Keratinocyte (primary cell): ENCODE measurements around the gene TCIRG1. TPM values are rescaled to one million over a fixed set of nuclear protein-coding genes. Genes with fewer than 3 reads are reported as not detected.

Source experiments
- DNase-seq: peaks from one replicate; pipeline ENCODE4 v3.0.0-alpha.2; 2011; ENCODE audit warnings: low read depth, missing footprints, low spot score
- FAIRE-seq: peaks from 2 replicates; lab custom pipeline; 2011; peaks lifted over from hg19 to GRCh38; lab: Jason Lieb, UNC
- H2AFZ ChIP-seq: 2 replicates; pipeline ENCODE4 v1.6.0; 2012; ENCODE audit warnings: low read length, control low read depth, inconsistent platforms; ENCODE audit not compliant: control insufficient read depth
- H3K27ac ChIP-seq: 2 replicates; pipeline ENCODE4 v1.5.1; 2011; ENCODE audit warnings: low read length; ENCODE audit not compliant: control insufficient read depth, insufficient read depth
- H3K27me3 ChIP-seq: 3 replicates; pipeline ENCODE4 v1.6.0; 2011; ENCODE audit warnings: low read length; ENCODE audit not compliant: control insufficient read depth, insufficient read depth; ENCODE audit errors: extremely low read depth
- H3K36me3 ChIP-seq, 2 experiments: 2 replicates in 1 of 2; 3 replicates in 1 of 2; pipeline ENCODE4 v1.5.1; 2011; ENCODE audit warnings: low read length in 2 of 2, mild to moderate bottlenecking in 1 of 2; ENCODE audit not compliant: control insufficient read depth in 2 of 2, insufficient read depth in 2 of 2; ENCODE audit errors: extremely low read depth in 1 of 2
- H3K4me1 ChIP-seq: 3 replicates; pipeline ENCODE4 v1.5.1; 2011; ENCODE audit warnings: low read length; ENCODE audit not compliant: control insufficient read depth, insufficient read depth; ENCODE audit errors: extremely low read depth
- H3K4me2 ChIP-seq: 3 replicates; pipeline ENCODE4 v1.6.0; 2011; ENCODE audit warnings: low read depth, low read length; ENCODE audit not compliant: control insufficient read depth, insufficient read depth; ENCODE audit errors: extremely low read depth
- H3K4me3 ChIP-seq, 3 experiments: fragments of 200-600 bp in 1 of 3; sonication (generic) in 1 of 3; 2 replicates in 2 of 3; 3 replicates in 1 of 3; pipeline ENCODE4 v1.5.1; 2011 to 2016; ENCODE audit warnings: low read length in 3 of 3, mild to moderate bottlenecking in 3 of 3, control low read depth in 2 of 3, inconsistent platforms in 1 of 3, low read depth in 1 of 3, mixed read lengths in 1 of 3, mixed run types in 1 of 3, moderate library complexity in 1 of 3; ENCODE audit not compliant: control insufficient read depth in 2 of 3, insufficient read depth in 2 of 3; ENCODE audit errors: extremely low read depth in 1 of 3
- H3K79me2 ChIP-seq: 2 replicates; pipeline ENCODE4 v1.6.0; 2012; ENCODE audit warnings: low read length; ENCODE audit not compliant: control insufficient read depth, insufficient read depth
- H3K9ac ChIP-seq: 3 replicates; pipeline ENCODE4 v1.6.0; 2011; ENCODE audit warnings: low read length; ENCODE audit not compliant: control insufficient read depth, insufficient read depth; ENCODE audit errors: extremely low read depth
- H3K9me1 ChIP-seq: 3 replicates; pipeline ENCODE4 v1.6.0; 2011; ENCODE audit warnings: low read length; ENCODE audit not compliant: control insufficient read depth, insufficient read depth; ENCODE audit errors: extremely low read depth
- H3K9me3 ChIP-seq: 2 replicates; pipeline ENCODE4 v1.5.1; 2012; ENCODE audit warnings: low read depth, low read length; ENCODE audit not compliant: control insufficient read depth
- H4K20me1 ChIP-seq: 3 replicates; pipeline ENCODE4 v1.6.0; 2011; ENCODE audit warnings: low read length; ENCODE audit not compliant: control insufficient read depth, insufficient read depth; ENCODE audit errors: extremely low read depth
- CTCF ChIP-seq, 3 experiments: IDR thresholded peaks in 1 of 3; conservative IDR thresholded peaks in 1 of 3; optimal IDR thresholded peaks in 1 of 3; 2 replicates in 2 of 3; 3 replicates in 1 of 3; pipeline versions ENCODE3 to v1.5.1; 2011; ENCODE audit warnings: low read length in 3 of 3, mild to moderate bottlenecking in 3 of 3, moderate library complexity in 2 of 3, control low read depth in 1 of 3, inconsistent platforms in 1 of 3; ENCODE audit not compliant: insufficient read depth in 2 of 3; ENCODE audit errors: extremely low read depth in 1 of 3
- EZH2 ChIP-seq: IDR thresholded peaks from one replicate; pipeline ENCODE4 v1.6.1; 2012; ENCODE audit warnings: inconsistent platforms, mild to moderate bottlenecking, low read length, moderate library complexity
- dilution Hi-C: fragments of 300-500 bp; cut with MboI; formaldehyde crosslinking; loops from one replicate; pipeline ENCODE4 v1.7.0; 2020; ENCODE audit warnings: low sequenced_read_pairs; ENCODE audit not compliant: extremely low pct_ligation_motif_present
- polyA plus RNA-seq, 5 experiments: library from polyadenylated mRNA; depleted of rRNA in 3 of 5; stranded (reverse) in 3 of 5; stranded (forward) in 1 of 5; unstranded in 1 of 5; fragments of >200 nt; gene quantifications; 1 replicate in 1 of 5; 2 replicates in 3 of 5; 3 replicates in 1 of 5; pipeline versions ENCODE4 v1.2.1 to v1.2.3, GENCODE V29; 2011 to 2012; ENCODE audit warnings: missing spikeins in 2 of 5, low read depth in 1 of 5, low replicate concordance in 1 of 5

Gene TCIRG1
- polyA plus RNA-seq, 1 donor (not counting 4 experiments of a cell fraction or from before 2014, with no cell fraction given) = 12.7 TPM

GRCh38 chr11:68083517-68083916 is 44.7 kb downstream of the TCIRG1 start:
- Histone ChIP-seq H3K4me2 (no peak overlapping the region), H3K27ac (no peak overlapping the region), H3K4me1 (no peaks in the 10 kb centered on the region), H3K4me3 (no peak overlapping the region), H3K9me3 (no peaks in the 10 kb centered on the region), H3K79me2 (no peaks in the 10 kb centered on the region), H3K36me3 (no peaks in the 10 kb centered on the region), H3K9ac (no peak overlapping the region), H3K27me3 (no peaks in the 10 kb centered on the region), H2AFZ (no peak overlapping the region), H4K20me1 (no peaks in the 10 kb centered on the region), H3K9me1 (no peaks in the 10 kb centered on the region)
- DNase-seq = no peak
- TF ChIP-seq EZH2 = no peak
- TF ChIP-seq CTCF (optimal IDR thresholded peaks at IDR 0.05 in 1 of 3, IDR thresholded peaks at IDR 0.05 in 1 of 3, conservative IDR thresholded peaks at IDR 0.05 in 1 of 3; ENCODE audit: extremely low read depth in 1 of 3, insufficient read depth in 2 of 3, low read length in 3 of 3) = no peak
- dilution Hi-C loops = no loop called here
- FAIRE-seq = no peak

- TF ChIP-seq CTCF (optimal IDR thresholded peaks at IDR 0.05 in 1 of 3, IDR thresholded peaks at IDR 0.05 in 1 of 3, conservative IDR thresholded peaks at IDR 0.05 in 1 of 3; ENCODE audit: extremely low read depth in 1 of 3, insufficient read depth in 2 of 3, low read length in 3 of 3) (no peak), EZH2 (no peak)
- Histone ChIP-seq H4K20me1 (no peaks in the 10 kb centered on the region), H3K27me3 (no peaks in the 10 kb centered on the region), H3K4me1 (no peaks in the 10 kb centered on the region), H3K4me2 (no peak overlapping the region), H3K9ac (no peak overlapping the region), H3K79me2 (no peaks in the 10 kb centered on the region), H3K9me3 (no peaks in the 10 kb centered on the region), H3K36me3 (no peaks in the 10 kb centered on the region), H3K4me3 (no peak overlapping the region), H3K9me1 (no peaks in the 10 kb centered on the region), H3K27ac (no peak overlapping the region), H2AFZ (no peak overlapping the region)
- FAIRE-seq = no peak
- DNase-seq = no peak
- dilution Hi-C loops = no loop called here
Measured at GRCh38 chr11:68089679-68090078, 50.9 kb downstream of the TCIRG1 start.
